Measurements from ENCODE around the gene HECW1. TPM values are rescaled to one million over a fixed set of nuclear protein-coding genes. Genes with fewer than 3 reads are reported as not detected.

Gene HECW1
- total and polyA plus RNA-seq, 2 experiments from 2014 or later, result 11.0 to 21.8 TPM

DNA sequence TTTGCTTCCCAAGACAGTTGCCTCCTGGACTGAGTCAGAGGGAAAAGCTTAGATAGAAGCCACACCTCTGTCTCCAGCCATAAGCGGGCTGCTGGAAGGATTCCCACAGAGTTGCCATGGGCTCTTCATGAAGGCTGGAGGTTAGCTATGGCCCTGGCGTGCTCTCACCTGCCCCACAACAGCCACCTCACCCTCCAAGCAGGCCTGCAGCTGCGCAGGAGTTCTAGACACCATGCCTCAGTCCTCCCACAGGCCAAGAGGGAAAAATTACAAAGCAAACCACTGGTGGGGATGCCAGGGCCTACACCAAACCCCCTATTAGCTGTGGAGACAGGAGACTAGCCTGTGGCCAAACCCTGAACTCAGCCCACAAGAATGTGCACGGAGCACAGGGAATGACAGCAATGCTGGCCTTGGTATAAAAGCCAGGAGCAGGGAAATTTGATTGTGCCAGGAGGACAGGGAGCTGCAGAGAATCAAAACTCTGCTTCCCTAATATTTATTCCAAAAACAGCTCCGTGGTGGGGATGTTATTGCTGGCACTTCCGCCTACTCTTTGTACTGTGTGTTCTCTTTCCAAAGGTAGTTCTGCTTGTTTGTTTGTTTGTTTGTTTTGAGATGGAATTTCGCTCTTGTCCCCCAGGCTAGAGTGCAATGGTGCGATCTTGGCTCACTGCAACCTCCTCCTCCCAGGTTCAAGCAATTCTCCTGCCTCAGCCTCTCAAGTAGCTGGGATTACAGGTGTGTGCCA lies 410.1 kb downstream of the HECW1 start (continued):
- TF ChIP-seq, protein P1, sequence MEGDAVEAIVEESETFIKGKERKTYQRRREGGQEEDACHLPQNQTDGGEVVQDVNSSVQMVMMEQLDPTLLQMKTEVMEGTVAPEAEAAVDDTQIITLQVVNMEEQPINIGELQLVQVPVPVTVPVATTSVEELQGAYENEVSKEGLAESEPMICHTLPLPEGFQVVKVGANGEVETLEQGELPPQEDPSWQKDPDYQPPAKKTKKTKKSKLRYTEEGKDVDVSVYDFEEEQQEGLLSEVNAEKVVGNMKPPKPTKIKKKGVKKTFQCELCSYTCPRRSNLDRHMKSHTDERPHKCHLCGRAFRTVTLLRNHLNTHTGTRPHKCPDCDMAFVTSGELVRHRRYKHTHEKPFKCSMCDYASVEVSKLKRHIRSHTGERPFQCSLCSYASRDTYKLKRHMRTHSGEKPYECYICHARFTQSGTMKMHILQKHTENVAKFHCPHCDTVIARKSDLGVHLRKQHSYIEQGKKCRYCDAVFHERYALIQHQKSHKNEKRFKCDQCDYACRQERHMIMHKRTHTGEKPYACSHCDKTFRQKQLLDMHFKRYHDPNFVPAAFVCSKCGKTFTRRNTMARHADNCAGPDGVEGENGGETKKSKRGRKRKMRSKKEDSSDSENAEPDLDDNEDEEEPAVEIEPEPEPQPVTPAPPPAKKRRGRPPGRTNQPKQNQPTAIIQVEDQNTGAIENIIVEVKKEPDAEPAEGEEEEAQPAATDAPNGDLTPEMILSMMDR (conservative IDR thresholded peaks at IDR 0.05; ENCODE audit: low read depth in 2 of 2), result no peak
- TF ChIP-seq EZH2 (IDR thresholded peaks at IDR 0.05; ENCODE audit: low read depth, unreplicated experiment), result no peak
- no peak for TF ChIP-seq EZH2phosphoT487 (IDR thresholded peaks at IDR 0.05; ENCODE audit: unreplicated experiment)
- TF ChIP-seq, protein P2, sequence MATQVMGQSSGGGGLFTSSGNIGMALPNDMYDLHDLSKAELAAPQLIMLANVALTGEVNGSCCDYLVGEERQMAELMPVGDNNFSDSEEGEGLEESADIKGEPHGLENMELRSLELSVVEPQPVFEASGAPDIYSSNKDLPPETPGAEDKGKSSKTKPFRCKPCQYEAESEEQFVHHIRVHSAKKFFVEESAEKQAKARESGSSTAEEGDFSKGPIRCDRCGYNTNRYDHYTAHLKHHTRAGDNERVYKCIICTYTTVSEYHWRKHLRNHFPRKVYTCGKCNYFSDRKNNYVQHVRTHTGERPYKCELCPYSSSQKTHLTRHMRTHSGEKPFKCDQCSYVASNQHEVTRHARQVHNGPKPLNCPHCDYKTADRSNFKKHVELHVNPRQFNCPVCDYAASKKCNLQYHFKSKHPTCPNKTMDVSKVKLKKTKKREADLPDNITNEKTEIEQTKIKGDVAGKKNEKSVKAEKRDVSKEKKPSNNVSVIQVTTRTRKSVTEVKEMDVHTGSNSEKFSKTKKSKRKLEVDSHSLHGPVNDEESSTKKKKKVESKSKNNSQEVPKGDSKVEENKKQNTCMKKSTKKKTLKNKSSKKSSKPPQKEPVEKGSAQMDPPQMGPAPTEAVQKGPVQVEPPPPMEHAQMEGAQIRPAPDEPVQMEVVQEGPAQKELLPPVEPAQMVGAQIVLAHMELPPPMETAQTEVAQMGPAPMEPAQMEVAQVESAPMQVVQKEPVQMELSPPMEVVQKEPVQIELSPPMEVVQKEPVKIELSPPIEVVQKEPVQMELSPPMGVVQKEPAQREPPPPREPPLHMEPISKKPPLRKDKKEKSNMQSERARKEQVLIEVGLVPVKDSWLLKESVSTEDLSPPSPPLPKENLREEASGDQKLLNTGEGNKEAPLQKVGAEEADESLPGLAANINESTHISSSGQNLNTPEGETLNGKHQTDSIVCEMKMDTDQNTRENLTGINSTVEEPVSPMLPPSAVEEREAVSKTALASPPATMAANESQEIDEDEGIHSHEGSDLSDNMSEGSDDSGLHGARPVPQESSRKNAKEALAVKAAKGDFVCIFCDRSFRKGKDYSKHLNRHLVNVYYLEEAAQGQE (IDR thresholded peaks at IDR 0.05; ENCODE audit: unreplicated experiment), result no peak
- TF ChIP-seq POLR2AphosphoS5 (IDR thresholded peaks at IDR 0.05; ENCODE audit: low read depth), result no peak

DNA sequence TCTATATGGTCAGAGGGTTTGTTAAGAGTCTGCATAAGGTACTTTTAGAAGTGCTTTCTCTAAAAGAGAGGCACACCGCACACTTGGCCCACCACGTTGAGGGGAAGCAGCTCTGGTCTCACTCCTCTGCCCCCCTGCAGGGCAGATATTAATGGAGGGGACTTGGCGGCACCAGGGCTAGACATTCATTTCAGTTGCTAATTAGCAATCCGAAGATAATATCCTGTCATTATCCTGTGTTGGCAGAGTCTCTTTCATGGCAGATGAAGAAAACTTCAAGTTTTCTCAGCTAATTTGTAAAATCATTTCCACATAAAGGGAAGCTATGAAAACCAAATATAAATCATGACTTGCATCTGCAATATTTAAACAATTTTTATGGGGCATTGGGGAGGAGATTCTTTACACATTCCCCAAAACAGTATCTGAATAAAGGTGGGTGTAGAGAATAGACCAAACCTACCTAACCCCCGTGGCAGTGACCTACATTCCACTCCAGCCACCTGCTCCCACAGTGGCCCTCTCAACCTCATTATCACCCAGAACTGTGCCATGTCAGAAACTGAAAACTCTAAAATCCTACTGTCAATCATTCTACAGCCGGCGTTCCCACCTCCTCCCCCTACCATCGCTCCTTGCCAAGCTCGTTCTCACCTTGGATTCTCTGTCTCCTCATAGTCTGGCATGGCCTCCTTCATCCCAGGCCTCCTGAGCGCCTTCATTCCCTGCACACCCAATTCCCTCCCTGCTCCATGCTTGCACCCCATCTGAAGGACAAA lies 416.3 kb downstream of the HECW1 start:
- H3K4me1 ChIP-seq (ENCODE audit: insufficient read depth), result 0 out of 2 replicates have a peak, but pooled peaks cover 5% of the 10 kb centered on the region
- H3K4me3 Mint-ChIP-seq, result no peak overlapping the region
- no peak overlapping the region for H3K4me3 ChIP-seq
- no peaks in the 10 kb centered on the region for H4K20me1 ChIP-seq (replicated peaks; ENCODE audit: insufficient read depth)
- no peak for TF ChIP-seq POLR2AphosphoS5 (IDR thresholded peaks at IDR 0.05; ENCODE audit: low read depth)
- no peak for TF ChIP-seq ZNF331 (CRISPR knock-in tag; IDR thresholded peaks at IDR 0.05; ENCODE audit: low read depth)
- no peak for TF ChIP-seq ZNF114 (CRISPR knock-in tag; IDR thresholded peaks at IDR 0.05)
- TF ChIP-seq STAT1 (IDR thresholded peaks at IDR 0.05; ENCODE audit: unreplicated experiment), result no peak
- TF ChIP-seq, protein P1 (conservative IDR thresholded peaks at IDR 0.05; ENCODE audit: low read depth in 2 of 2), result no peak
- TF ChIP-seq, protein P3, sequence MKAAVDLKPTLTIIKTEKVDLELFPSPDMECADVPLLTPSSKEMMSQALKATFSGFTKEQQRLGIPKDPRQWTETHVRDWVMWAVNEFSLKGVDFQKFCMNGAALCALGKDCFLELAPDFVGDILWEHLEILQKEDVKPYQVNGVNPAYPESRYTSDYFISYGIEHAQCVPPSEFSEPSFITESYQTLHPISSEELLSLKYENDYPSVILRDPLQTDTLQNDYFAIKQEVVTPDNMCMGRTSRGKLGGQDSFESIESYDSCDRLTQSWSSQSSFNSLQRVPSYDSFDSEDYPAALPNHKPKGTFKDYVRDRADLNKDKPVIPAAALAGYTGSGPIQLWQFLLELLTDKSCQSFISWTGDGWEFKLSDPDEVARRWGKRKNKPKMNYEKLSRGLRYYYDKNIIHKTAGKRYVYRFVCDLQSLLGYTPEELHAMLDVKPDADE (IDR thresholded peaks at IDR 0.05), result no peak
- H3K27me3 ChIP-seq (ENCODE audit: insufficient read depth), result no peaks in the 10 kb centered on the region
- ATAC-seq (no peak), DNase-seq (ENCODE audit: low spot score) (no peak)
- no peak overlapping the region for H3K27ac ChIP-seq (ENCODE audit: low read depth)
- H3K4me2 ChIP-seq, result no peak overlapping the region
- H3K36me3 ChIP-seq (ENCODE audit: insufficient read depth), result no peaks in the 10 kb centered on the region
- peak overlapping the region; percentile 62; the same call in 1 of the 2 replicates for H3K27ac Mint-ChIP-seq
- no peaks in the 10 kb centered on the region for H3F3A ChIP-seq (replicated peaks; ENCODE audit: low read depth)
- H3K9me3 Mint-ChIP-seq, result no peaks in the 10 kb centered on the region
- H3K9me2 ChIP-seq (ENCODE audit: insufficient read depth), result 0 out of 2 replicates have a peak, but pooled peaks cover 2% of the 10 kb centered on the region
- no peaks in the 10 kb centered on the region for H3K36me3 Mint-ChIP-seq (ENCODE audit: low read depth)
- H3K4me1 Mint-ChIP-seq, result no peaks in the 10 kb centered on the region
- H3K27me3 Mint-ChIP-seq (ENCODE audit: insufficient read depth, low read depth, poor library complexity), result peaks cover 8% of the 10 kb centered on the region
- H3K79me2 ChIP-seq (replicated peaks; ENCODE audit: insufficient read depth), result no peaks in the 10 kb centered on the region
- no peak overlapping the region for H2AFZ ChIP-seq
